PC-9 (cell line): Measurements from ENCODE around the gene DENND1A. TPM values are rescaled to one million over a fixed set of nuclear protein-coding genes. Genes with fewer than 3 reads are reported as not detected.
A peak's percentile ranks its signal among the peaks of the same experiment; 100 is the strongest.

Source experiments
- BruUV-seq: library from RNA; stranded (reverse); fragments of 400-500 nt; replicated peaks from 2 replicates; lab custom pipeline; 2021; lab: Mats Ljungman, UMichigan
- CTCF ChIA-PET: fragments of 300-600 bp; sonication (Branson Sonifier 250); formaldehyde crosslinking; loops from one replicate; lab custom pipeline; 2022; ENCODE audit warnings: antibody characterized with exemption; lab: Charles Lee
- POLR2A ChIA-PET: fragments of 300-600 bp; sonication (Branson Sonifier 250); formaldehyde crosslinking; loops from one replicate; lab custom pipeline; 2022; ENCODE audit warnings: antibody characterized with exemption; ENCODE audit not compliant: unreplicated experiment; lab: Charles Lee
- DNase-seq, 2 experiments: peaks; one replicate each; pipeline versions ENCODE4 v3.0.0 to v3.0.0-alpha.2; 2015 to 2022; ENCODE audit warnings: mixed read lengths in 1 of 2
- H2AFZ ChIP-seq: fragments of 200-600 bp; sonication (generic); 2 replicates; pipeline ENCODE4 v1.8.1; 2017; ENCODE audit warnings: antibody characterized with exemption
- H3F3A ChIP-seq: fragments of 200-600 bp; sonication (generic); 2 replicates; pipeline ENCODE4 v1.8.1; 2017; ENCODE audit warnings: antibody characterized with exemption, mild to moderate bottlenecking, low read depth; ENCODE audit not compliant: insufficient read depth
- H3K27ac ChIP-seq: fragments of 200-600 bp; sonication (generic); 2 replicates; pipeline ENCODE4 v1.6.1; 2016; ENCODE audit warnings: mixed run types
- H3K27me3 ChIP-seq: fragments of 200-600 bp; sonication (generic); 2 replicates; pipeline ENCODE4 v1.6.1; 2016; ENCODE audit warnings: low read depth, mixed run types; ENCODE audit not compliant: insufficient read depth
- H3K36me3 ChIP-seq: fragments of 200-600 bp; sonication (generic); 2 replicates; pipeline ENCODE4 v1.6.1; 2016; ENCODE audit warnings: low read depth, mixed run types
- H3K4me1 ChIP-seq: fragments of 200-600 bp; sonication (generic); replicated peaks from 2 replicates; pipeline ENCODE4 v1.6.1; 2016; ENCODE audit warnings: mixed run types; ENCODE audit not compliant: insufficient read depth
- H3K4me2 ChIP-seq: fragments of 200-600 bp; sonication (generic); 2 replicates; pipeline ENCODE4 v1.6.1; 2017; ENCODE audit warnings: mixed run types
- H3K4me3 ChIP-seq: fragments of 200-600 bp; sonication (generic); 2 replicates; pipeline ENCODE4 v1.6.1; 2016; ENCODE audit warnings: mixed run types
- H3K79me2 ChIP-seq: fragments of 200-600 bp; sonication (generic); 2 replicates; pipeline ENCODE4 v1.6.1; 2017; ENCODE audit warnings: low read depth, mixed run types
- H3K9me2 ChIP-seq: fragments of 200-600 bp; sonication (generic); 2 replicates; pipeline ENCODE4 v1.8.1; 2017; ENCODE audit warnings: mild to moderate bottlenecking; ENCODE audit not compliant: insufficient read depth
- H3K9me3 ChIP-seq: fragments of 200-600 bp; sonication (generic); 2 replicates; pipeline ENCODE4 v1.8.1; 2016; ENCODE audit warnings: low read depth; ENCODE audit not compliant: insufficient read depth
- H4K20me1 ChIP-seq: fragments of 200-600 bp; sonication (generic); 2 replicates; pipeline ENCODE4 v1.8.1; 2017; ENCODE audit not compliant: insufficient read depth
- CTCF ChIP-seq: fragments of 200-600 bp; sonication (generic); conservative IDR thresholded peaks from 2 replicates; pipeline ENCODE4 v1.6.1; 2017; ENCODE audit warnings: mixed run types, antibody characterized with exemption, mild to moderate bottlenecking, moderate library complexity
- EZH2 ChIP-seq: fragments of 200-600 bp; sonication (generic); IDR thresholded peaks from 2 replicates; pipeline ENCODE4 v1.8.0; 2017; ENCODE audit warnings: antibody characterized with exemption, low read depth
- intact Hi-C: fragments of 100-400 bp; cut with micrococcal nuclease; formaldehyde crosslinking; loops from one replicate; pipeline ENCODE4 v1.10.0; 2022; ENCODE audit not compliant: unreplicated experiment
- total RNA-seq: library from RNA; stranded (reverse); gene quantifications from 2 replicates; pipeline ENCODE4 v1.2.3, GENCODE V29; 2021

The DENND1A gene
- total RNA-seq, 1 experiment from 2014 or later, result 37.7 TPM

GRCh38 chr9:123933440-123934212, 3.7 kb upstream of the DENND1A start:
- no TSS peak for BruUV-seq
- no peaks in the 10 kb centered on the region for H3K36me3 ChIP-seq
- ChIA-PET CTCF (interaction anchor here (0.6 kb wide), 2 partner anchors 20 to 146 kb away, joined by 4 read pairs; no protein-coding TSS in a partner anchor), POLR2A (interaction anchor here (0.6 kb wide), 1 partner anchor 12 kb away, joined by 3 read pairs; no protein-coding TSS in a partner anchor)
- peaks cover 31% of the 10 kb centered on the region for H3K4me1 ChIP-seq
- H3F3A ChIP-seq, result peaks cover 28% of the 10 kb centered on the region
- peak overlapping the region; percentile 63 for H3K4me2 ChIP-seq
- DNase-seq, result peak in 1 of 2 experiments; percentile 88
- H3K79me2 ChIP-seq, result peaks cover 9% of the 10 kb centered on the region
- H3K4me3 ChIP-seq, result peak overlapping the region; percentile 9; the same call in 1 of the 2 replicates
- no peaks in the 10 kb centered on the region for H3K9me2 ChIP-seq
- intact Hi-C loops, result loop anchor here (5.0 kb wide), 1 partner anchor 374 kb away; no protein-coding TSS in a partner anchor
- TF ChIP-seq CTCF (no peak), EZH2 (no peak)
- H2AFZ ChIP-seq, result no peak overlapping the region
- H4K20me1 ChIP-seq, result no peaks in the 10 kb centered on the region
- H3K27ac ChIP-seq, result peak overlapping the region; percentile 72
- H3K9me3 ChIP-seq, result no peaks in the 10 kb centered on the region
- H3K27me3 ChIP-seq, result no peaks in the 10 kb centered on the region

- peaks cover 50% of the 10 kb centered on the region for H3K79me2 ChIP-seq
- ChIA-PET CTCF (no interaction called here), POLR2A (no interaction called here)
- H3K4me2 ChIP-seq, result peak overlapping the region; percentile 97
- intact Hi-C loops, result loop anchor here (5.0 kb wide), 2 partner anchors 242 to 463 kb away; no protein-coding TSS in a partner anchor
- H4K20me1 ChIP-seq, result no peaks in the 10 kb centered on the region
- no peaks in the 10 kb centered on the region for H3K9me3 ChIP-seq
- H3K36me3 ChIP-seq, result no peaks in the 10 kb centered on the region
- DNase-seq, result peak in 1 of 2 experiments; percentile 17
- peak overlapping the region; percentile 75 for H3K27ac ChIP-seq
- H2AFZ ChIP-seq, result peak overlapping the region; percentile 69; the same call in 1 of the 2 replicates
- peaks cover 54% of the 10 kb centered on the region for H3F3A ChIP-seq
- TF ChIP-seq EZH2 (no peak), CTCF (no peak)
- no peaks in the 10 kb centered on the region for H3K27me3 ChIP-seq
- peaks cover 64% of the 10 kb centered on the region for H3K4me1 ChIP-seq
- peak overlapping the region; percentile 85 for H3K4me3 ChIP-seq
- H3K9me2 ChIP-seq, result no peaks in the 10 kb centered on the region
- no TSS peak for BruUV-seq
Measured at GRCh38 chr9:123929177-123929869, 603 bp downstream of the DENND1A start.

GRCh38 chr9:123928533-123929176, 1.3 kb downstream of the DENND1A start:
- BruUV-seq, result TSS peak; percentile 46
- H3K4me2 ChIP-seq, result peak overlapping the region; percentile 97
- peak overlapping the region; percentile 75 for H3K27ac ChIP-seq
- H4K20me1 ChIP-seq, result no peaks in the 10 kb centered on the region
- TF ChIP-seq CTCF (no peak), EZH2 (no peak)
- no peaks in the 10 kb centered on the region for H3K9me3 ChIP-seq
- no peaks in the 10 kb centered on the region for H3K36me3 ChIP-seq
- peaks cover 59% of the 10 kb centered on the region for H3K4me1 ChIP-seq
- no peaks in the 10 kb centered on the region for H3K9me2 ChIP-seq
- peak overlapping the region; percentile 85 for H3K4me3 ChIP-seq
- intact Hi-C loops, result loop anchor here (5.0 kb wide), 2 partner anchors 241 to 464 kb away; no protein-coding TSS in a partner anchor
- no peaks in the 10 kb centered on the region for H3K27me3 ChIP-seq
- peak overlapping the region; percentile 69; the same call in 1 of the 2 replicates for H2AFZ ChIP-seq
- peaks cover 47% of the 10 kb centered on the region for H3F3A ChIP-seq
- DNase-seq, result peak in 1 of 2 experiments; percentile 72
- POLR2A ChIA-PET, result no interaction called here
- H3K79me2 ChIP-seq, result peaks cover 57% of the 10 kb centered on the region
- CTCF ChIA-PET, result no interaction called here
